8988T (cell line): ENCODE results near the gene MED22.
"Not testable (repeated sequence)": the region's sequence is repeated elsewhere in the genome, so short reads cannot be mapped to it uniquely, and the experiment has no call there.

Experiments used
- DNase-seq: peaks from one replicate; pipeline ENCODE4 v3.0.0; 2011

The MED22 gene

DNA sequence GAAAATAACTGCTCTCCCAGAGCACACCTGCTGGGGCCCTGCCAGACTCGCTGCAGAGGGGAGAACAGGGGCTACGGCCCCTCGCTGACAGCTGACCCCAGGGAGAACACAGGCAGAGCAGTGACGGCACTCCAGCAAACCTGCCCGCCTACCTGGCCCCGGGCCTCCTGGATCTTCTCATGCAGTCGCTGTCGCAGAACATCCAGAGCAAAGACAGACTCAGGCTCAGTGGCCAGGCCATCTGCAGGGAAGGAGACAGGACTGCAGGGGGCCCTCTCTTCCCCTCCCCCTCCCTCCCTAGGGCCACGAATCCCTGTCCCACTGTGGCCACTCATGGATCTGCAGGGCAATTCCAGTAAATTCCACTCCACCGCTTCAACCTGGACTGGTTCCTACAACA lies 14.4 kb downstream of the MED22 start:
- DNase-seq, result no peak

DNA sequence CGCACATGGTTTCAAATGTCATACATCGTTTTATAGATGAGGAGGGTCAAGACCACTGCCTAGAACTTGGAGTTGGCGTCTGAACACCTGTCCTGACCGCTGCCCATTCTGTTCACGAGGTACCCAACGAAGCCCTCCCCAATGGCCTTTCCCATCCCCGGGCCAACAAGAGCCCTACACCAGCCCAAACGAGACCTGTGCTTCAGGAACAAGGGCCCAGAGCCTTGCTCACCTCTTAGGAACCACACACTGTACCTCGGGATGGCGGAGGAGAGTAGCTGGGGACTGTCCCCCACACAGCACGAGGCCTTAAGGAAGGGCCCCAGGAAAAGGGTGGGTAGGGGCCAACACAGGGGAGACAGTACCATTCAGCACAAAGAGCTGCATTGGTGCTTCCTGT lies 14.9 kb downstream of the MED22 start:
- DNase-seq, result no peak

DNA sequence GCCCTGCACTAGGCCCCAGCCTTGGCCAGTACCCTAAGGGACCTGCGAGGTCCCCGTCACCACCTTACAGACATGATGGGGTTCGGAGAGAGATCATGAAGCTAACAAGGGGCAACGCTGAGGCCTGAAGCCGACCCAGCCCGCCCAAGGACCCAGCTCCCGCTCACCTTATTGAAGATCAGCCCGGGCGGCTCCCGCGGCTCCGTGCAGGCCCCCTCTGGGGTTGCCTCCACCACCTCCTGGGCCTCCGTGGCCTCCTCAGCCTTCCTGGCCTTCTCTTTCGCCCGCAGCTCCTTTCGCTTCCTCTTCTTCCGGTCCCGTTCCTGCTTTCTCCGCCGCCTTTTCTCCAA lies 15.6 kb downstream of the MED22 start:
- no peak for DNase-seq

DNA sequence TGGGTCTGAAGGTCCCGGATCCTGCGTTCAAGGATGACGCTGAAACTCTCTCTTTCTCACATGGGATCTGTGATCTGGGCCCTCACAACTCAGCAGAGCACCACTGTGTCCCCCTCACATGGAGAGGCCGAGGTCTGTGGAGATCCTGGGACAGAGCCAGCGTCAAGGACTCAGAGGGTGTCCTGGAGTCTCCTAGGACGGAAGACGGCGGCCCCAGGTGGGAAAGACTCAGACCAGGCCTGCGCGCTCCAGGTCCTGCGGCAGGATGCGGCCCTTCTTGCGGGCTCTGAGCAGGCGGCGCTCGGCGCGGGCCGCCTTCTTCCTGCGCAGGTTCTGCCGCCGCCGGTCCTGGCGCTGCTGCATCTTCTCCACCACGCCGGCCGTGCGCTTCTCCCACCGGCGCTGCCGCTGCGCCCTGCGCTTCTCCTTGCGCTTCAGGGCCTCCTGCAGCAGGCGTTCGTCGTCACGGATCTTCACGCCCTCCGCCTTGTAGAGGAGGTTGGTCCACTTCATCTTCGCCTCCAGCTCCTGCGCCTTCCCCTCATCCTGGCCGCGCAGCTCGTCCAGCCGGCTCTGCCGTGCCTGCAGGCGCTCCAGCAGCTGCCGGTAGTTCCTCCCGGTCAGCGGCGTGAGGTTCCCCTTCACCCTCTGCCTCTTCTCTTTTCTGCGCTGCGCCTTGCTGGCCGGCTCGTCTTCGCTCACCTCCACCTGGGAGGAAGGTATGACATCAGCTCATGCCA lies 16.1 kb downstream of the MED22 start:
- DNase-seq, result no peak

DNA sequence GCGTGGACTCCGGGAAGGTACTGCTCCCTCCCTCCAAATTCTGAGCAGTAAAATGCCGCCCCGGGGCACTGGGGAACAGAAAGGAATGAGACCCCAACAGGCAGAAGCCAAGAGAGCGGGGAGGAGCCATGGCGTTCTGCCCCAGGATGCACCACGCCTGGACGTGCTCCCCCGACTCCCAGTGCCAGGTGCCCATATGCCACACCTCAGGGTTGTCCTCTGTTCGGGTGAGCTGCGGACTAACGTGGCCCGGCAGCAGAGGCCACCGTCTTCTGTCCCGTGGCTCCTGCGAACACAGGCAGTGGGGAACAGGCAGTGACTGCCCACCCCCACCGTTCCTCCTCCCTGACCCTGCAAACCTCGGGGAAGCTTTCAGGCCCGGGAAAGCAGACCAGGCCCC lies 16.7 kb downstream of the MED22 start:
- DNase-seq, result no peak

DNA sequence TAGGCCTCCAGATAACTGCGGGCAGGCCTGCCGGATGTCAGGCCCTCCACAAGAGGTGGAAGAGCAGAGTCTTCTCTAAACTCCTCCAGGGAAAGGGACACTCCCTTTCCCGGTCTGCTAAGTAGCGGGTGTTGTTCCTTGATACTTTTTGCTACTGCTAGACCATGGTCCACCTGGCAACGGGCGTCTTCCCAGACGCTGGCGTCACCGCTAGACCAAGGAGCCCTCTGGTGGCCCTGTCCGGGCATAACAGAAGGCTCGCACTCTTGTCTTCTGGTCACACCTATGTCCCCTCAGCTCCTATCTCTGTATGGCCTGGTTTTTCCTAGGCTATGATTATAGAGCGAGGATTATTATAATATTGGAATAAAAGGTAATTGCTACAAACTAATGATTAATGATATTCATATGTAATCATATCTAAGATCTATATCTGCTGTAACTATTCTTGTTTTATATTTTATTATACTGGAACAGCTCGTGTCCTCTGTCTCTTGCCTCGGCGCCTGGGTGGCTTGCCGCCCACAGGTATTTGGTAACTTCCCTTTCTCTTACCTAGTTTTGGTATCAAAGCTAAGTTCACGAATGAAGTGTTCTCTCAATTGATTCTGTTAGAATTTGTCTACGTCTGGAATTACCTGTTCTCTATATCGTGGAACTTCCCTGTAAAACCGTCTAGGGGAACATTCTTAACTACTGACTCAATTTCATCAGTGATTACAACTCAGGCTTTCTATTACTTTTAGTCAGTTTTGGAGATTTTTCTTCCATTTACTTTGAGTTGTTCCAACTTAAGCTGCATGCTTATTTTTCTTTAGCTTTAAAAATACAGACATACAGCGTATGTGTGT lies 18.4 kb downstream of the MED22 start:
- not testable (repeated sequence) for DNase-seq

DNA sequence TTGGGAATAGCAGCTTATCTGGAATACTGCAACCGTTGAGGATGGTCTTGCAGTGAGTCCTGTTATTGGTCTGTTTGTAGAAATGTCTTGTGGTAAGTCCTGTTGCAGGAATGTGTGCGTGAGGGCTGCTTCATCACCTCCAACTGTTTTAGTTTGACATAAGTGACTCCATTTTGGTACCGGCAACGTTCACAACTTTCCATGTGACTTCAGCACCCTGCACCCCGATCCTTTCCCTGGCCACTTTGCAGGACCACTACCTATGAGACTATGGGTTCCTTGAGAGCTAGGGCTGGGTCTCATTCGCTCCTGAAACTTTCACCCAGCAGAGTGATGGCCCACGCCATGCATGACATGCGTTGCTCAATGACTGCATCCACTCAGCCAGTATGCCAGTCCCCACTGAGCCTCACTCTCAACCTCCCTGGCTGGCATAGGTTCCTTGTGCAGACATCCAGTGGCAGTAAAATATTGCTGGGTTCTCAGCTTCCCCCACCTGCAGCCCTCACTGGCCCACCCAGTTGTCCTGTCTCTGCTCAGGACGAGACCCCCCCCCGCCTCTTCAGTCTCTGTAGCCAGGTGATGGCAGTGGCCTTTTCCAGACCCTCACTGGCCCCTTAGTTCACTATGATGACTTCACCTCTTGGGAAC lies 20.0 kb downstream of the MED22 start:
- DNase-seq, result no peak

DNA sequence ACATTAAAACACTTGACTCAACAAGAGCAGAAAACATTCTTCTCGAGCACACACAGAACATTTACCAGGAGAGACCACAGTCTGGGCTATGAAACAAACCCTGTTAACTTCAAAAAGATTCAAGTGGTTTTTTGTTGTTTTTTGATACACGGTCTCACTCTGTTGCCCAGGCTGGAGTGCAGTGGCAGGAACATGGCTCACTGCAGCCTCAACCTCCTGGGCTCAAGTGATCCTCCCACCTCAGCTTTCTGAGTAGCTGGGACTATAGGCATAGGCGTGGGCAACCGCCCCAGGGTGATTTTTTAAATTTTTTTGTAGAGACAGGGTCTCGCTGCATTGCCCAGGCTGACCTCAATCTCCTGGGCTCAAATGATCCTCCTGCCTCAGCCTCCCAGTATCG lies 20.9 kb downstream of the MED22 start:
- DNase-seq, result not testable (repeated sequence)

DNA sequence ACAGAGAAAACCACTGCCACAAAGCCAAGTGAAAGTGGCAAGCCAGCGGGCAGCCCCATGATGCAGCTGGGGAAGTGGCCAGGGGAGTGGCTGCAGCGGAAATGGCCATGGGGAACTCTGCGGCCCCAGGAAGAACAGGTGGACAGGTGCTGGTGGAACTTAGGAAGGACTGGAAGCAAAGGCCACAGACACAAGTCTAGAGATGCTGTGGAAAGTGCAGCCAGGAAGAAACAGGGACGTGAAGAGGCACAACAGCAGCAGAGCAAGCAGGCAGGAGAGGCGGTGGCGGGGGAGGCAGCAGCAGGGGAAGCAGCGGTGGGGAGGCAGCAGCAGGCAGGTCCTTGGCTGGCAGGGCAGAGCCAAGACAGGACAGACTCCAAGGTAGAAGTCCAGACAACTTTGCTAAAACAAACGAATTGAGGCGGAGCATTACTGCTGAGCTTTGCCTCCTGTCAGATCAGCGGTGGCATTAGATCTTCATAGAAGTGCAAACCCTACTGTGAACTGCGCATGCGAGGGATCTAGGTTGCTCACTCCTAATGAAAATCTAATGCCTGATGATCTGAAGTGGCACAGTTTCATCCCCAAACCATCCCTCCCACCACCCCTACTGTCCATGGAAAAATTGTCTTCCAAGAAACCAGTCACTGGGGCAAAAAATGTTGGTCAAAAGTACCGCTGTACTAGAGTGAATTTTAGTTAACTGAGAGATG lies 23.8 kb downstream of the MED22 start:
- DNase-seq, result no peak

DNA sequence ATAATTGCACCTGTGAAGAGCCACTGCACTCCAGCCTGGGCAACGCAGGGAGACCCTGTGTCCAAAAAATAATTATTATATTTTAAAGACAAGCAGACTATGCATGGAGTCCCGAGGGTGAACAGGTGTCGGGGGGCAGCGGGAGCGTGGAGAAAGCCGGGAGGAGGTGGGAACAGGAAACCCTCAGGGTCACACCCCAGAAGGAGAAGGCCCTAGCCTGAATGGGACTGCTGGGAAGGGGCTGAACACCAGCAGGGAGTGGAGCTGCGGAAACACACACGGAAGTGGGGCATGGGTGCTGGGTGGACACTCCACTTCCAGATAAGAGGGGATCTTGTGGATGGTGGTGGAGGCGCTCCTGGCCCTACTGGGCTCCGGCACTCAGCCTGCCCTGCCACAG lies 24.7 kb downstream of the MED22 start:
- no peak for DNase-seq

DNA sequence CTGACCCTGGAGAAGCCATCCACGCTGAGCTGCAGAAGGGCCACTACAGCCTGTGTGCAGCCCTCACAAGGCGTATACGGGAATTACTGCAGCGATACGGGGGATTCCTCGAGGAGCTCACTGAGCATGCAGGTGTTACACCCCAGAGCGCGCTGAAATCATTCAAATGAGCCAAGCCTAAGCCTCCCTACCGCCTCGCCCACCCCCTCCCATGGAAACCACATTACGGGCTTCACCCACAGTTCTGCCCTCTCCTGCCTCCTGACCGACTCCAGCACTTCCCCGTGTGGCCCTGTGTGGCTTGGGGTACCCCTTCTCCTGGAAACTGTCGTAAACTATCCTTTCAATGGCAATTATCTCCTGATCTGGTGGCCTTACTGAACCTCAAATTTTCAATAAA lies 25.2 kb downstream of the MED22 start:
- DNase-seq, result no peak

DNA sequence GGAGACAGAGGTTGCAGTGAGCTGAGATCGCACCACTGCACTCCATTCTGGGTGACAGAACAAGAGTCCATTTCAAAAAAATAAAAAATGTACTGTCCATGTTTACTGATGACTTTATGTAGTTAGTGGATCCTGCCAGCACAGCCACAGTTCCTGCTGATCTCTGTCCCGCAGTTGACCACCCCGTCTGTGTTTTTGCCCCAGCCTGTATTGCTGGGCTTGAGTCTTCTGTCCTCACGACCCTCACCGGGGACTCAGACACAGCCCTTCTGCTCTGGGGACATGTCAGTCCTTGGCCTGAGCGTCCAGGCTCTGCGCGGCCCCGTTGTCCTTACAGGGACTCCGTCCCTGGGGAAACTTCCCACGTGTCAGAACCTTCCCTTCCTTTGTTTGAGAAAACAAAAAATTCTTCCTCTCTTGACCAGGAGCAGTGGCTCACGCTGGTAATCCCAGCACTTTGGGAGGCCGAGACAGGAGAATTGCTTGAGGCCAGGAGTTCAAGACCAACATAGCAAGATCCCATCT lies 26.5 kb downstream of the MED22 start:
- no peak for DNase-seq

DNA sequence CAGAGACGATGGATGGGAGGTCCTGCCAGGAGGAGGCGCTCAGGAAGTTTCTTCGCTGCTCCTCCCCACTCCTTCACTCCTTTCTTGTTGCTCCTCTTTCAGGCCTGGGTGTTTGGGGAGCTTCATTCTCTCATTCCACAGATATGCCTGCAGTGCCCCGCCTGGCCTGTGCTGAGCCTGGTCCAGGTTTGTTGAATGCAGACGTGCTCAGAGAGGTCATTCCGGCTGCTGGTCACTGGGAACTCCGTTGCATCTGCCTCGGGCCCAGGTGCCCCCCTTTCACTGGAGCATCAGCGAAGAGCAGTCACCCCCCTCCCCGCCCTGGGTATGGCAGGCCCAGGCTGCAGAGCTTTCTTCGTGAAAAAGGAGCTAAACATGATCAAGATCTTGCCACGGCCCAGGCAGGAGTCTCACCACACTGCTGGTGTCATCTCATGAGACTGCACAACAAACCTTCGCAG lies 27.5 kb downstream of the MED22 start:
- no peak for DNase-seq

DNA sequence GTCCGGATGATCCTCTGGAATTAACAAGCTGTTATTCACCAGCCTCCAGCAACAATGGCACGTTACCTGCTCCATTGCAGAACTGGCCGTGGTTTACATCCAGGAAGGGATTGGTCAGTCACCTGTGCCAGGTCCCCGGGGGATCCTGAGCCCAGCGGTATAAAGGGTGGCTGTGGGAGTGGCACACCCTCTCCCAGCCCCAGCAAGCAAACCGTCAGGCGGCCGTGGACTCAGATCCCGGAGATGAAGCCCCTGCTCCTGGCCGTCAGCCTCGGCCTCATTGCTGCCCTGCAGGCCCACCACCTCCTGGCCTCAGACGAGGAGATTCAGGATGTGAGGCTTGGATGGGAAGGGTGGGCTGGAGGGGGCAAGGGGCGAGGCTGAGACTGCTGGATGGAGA lies 30.4 kb downstream of the MED22 start:
- not testable (repeated sequence) for DNase-seq

DNA sequence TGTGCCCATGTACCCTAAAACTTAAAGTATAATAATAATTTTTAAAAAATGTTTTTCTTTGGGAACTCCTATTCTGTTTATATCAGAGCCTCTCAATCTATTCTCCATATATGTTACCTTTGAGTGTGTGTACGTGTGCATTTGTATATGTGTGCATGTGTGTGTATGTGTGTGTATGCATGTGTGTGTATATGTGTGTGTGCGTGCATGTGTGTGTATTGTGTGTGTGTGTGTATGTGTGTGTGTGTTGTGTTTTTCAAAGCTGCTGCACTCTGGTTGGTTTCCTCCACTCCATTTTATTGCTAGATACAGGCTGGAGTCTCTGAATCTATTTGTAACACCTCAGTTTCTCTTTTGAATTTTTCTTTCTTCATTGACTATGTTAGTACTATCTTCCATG lies 31.9 kb downstream of the MED22 start:
- DNase-seq, result no peak

DNA sequence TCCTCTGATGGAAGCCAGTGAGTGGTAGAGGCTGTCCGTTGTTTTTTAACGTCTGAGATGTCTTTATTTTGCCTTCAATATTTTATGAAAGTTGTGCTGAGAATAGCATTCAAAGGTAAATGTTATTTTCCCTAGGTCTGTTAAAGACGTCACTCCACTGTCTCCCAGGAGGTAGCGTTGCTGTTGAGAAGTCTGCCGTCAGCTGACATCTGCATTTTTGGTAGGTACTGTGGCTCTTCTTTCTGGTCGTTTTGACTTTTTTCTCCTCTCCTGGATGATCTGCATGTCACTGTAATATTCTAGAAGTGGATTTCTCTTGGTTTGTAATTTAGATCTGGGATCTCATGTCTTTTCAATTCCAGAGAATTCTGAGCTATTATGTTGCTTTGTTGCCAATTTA lies 38.3 kb downstream of the MED22 start:
- no peak for DNase-seq

DNA sequence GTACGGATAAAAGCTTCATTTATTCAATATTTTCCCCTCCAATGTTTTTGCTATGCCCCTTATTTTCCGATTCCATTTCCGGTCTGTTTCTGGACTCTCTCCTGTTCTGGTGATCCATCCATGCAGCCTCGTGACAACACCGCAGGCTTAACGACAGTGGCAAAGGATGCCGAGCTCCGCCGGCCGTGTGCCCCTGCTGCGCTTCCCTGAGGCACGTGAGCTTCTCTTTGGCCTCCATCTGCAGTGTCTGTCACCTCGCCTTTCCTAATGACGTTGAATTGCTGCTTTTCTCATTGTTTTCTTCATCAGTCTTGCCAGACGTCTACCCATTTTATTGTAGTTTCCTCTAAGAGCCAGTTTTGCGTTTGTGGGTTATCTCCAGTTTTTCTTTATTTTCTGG lies 40.6 kb downstream of the MED22 start:
- no peak for DNase-seq

DNA sequence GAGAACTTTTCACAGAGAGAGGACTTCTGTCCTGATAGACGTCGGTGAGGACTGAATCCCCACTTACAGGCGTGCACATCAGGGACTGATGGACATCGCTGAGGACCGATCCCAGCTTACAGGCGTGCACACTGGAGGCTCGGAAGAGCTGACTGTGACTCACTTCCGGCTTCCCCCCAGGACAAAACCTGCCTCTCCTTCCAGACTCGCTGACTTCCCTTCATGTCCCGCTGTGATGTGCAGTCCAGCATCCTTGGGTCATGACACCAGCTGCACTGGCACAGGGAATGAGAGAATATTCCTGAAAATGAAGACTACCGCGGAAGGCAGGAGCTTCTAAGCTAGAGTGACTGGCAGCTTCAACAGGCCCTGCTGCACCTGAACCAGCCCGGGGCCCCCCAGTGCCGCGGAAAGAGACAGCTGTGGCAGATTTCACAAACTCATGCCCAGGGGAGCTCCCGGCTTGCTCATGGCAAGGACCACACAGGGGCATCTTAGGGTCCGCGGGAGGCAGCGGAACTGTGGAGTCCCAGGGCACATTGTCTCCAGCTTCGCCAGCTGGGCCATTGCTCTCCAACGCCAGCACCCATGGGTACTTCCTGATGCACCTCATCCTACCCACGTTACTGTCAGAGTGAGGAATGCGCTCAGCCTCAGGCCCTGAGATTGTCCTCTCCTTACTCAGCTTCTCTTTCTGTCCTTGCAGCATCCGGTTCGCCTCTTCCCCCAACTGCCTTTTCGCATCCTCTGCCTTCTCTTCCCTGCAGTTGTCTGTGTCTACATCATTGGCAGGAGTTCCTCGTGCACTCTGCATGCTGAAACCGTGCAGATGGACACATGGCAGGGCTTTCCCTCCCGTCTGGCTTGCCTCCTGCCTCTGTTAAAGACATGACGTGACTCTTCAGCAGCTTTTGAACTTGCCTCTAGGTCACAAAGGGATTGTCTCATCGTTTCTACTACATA lies 41.4 kb downstream of the MED22 start:
- DNase-seq, result peak; percentile 53

DNA sequence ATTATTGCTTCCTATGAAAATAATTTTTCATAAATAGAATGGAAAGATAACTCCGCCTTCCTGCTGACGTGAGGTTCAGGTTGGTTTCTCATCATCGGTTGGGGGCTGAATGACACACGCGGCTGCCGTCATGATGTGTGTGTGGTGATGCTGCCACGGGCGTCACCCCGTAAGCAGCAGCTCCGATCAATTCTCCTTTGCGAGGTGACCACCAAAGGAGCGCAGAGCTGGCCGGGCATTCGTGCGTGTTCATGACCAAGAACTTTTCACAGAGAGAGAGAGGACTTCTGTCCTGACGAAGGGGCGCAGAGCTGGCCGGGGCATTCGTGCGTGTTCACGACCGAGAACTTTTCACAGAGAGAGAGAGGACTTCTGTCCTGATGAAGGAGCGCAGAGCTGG lies 42.2 kb downstream of the MED22 start:
- DNase-seq, result no peak

DNA sequence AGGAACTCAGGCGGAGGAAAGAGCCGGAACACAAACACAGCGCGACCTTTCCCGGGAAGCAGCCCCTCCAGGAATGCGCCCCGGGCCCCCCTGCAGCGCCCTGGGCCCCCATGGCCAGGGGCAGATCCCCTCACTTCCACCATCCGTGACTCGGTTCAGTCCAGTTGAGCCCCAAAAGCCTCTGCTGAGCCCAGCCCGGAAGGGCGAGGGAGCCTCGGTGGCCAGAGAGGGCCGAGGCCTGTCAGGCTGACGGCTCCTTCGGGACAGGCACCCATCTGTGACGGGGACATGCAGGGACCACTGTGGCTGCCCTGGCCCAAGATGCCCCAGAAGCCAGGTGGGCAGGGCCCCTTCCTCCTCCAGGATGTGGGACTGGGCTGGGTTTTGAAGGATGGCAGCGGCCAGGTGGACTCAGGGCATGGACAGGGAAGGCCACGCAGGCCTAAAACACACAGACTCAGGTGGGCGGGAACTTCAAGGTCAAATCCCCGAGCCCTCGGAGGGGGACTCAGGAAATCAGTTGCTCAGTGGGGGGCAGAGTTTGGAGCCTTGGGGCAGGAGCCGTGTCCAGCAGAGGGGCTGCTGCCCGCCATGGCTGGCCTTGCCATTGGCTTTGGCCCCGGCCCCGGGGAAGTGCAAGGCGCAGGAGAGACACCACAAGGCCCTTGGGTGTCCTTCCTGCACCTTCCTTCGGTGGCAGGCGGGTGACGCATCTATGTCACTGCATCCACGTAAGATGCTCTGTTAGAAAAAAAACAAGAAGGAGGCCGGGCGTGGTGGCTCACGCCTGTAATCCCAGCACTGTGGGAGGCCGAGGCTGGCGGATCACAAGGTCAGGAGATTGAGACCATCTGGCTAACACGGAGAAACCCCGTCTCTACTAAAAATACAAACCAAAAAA lies 43.2 kb downstream of the MED22 start:
- no peak for DNase-seq

DNA sequence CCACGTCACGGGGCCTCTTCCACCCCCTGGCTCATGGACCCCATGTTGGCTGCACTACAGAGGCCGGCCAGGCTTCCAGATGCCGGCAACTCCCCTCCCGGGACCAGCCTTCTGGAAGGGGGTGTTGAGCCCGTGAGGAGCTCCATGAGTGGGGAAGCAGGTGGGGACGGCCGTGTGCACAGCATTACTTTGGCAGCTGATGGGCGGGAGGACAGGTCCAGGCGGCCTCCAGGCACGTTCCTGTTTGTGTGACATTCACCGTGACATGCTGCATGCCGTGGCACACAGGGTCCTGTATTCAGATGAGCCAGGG lies 43.8 kb downstream of the MED22 start:
- no peak for DNase-seq
